ENCODE measurements around the gene PAAF1.

The PAAF1 gene

DNA sequence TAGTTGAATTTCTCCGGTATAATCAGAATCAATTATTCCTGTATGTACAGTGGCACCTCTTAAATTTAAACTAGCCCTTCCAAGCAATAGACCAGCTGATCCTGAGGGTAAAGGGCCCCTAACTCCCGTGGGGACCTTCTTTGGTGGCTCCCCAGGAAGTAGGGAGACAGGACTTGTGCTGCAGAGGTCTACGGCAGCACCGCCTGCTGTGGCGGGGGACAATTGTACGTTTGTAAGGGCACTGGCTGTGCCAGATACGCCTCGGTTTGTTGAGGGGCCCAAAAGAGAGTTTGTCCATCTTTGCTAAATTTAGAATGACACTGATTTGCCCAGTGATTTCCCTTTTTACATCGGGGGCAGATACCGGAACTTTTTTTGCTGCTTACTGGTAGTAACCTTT lies 68.1 kb downstream of the PAAF1 start:
- no peak for DNase-seq (ENCODE audit: low read depth)

DNA sequence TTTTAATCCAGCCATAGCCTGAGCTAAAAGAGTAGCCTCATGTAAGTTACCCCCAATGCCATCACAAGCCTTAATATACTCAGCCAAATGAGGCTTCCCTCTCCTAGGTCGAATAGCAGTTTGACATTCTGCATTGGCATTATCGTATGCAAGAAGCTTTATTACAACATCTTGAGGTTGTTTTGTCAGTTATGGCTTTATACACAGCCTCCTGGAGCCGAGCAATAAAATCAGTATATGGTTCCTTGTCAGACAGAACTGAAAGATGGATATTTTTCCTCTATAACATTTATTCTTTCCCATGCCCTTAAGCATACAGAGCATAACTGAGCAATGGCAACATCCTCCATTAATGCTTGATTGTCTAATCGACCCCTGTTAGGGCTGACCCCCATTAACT lies 68.6 kb downstream of the PAAF1 start:
- DNase-seq (ENCODE audit: low read depth), result no peak

DNA sequence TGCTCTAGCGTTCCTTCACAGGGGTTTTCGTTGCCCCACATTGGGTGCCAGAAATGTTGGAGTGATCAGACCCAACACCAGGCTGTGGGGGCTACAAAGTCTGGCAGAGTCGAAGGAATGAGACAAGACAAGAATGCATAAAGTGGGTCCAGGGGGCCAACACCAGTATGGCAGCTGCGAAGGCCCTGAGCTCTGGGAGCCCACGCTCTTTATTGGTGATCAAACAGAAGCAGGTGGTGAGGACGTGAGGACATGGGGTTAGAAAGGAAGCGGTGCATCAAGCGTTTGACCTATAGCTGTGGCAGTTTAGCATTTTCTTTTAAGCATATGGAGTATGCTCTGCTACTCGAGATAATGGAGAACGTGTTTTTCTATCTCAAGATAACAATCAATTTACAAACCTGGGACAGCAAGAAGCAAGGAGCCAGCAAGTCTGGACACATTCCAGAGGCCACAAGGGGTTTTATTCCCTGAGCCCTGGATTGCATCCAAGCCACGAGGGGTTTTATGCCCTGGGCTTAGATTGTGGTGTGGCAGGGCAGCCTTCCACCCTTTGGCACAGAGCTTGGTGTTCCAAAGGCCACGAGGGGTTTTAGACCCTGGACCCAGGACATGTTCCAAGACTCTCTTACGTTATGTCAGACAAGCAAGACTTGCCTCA lies 70.1 kb downstream of the PAAF1 start:
- DNase-seq (ENCODE audit: low read depth), result no peak

GRCh38 chr11:73949246-73949645 lies 72.4 kb downstream of the PAAF1 start:
- no peak for DNase-seq (ENCODE audit: low read depth)

DNA sequence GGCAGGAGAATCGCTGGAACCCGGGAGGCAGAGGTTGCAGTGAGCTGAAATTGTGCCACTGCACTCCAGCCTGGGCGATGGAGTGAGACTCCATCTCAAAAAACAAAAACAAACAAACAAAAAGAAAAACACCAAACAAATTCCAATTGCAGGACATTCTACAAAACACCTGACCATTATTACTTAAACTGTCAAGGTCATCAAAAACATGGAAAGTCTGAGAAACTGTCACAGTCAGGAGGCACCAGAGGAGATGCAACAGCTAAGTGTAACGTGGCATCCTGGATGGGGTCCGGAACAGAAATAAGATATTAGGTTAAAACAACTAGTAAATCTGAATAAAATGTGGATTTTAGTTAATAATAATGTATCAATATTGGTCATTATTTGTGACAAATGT lies 73.1 kb downstream of the PAAF1 start:
- DNase-seq (ENCODE audit: low read depth), result no peak

DNA sequence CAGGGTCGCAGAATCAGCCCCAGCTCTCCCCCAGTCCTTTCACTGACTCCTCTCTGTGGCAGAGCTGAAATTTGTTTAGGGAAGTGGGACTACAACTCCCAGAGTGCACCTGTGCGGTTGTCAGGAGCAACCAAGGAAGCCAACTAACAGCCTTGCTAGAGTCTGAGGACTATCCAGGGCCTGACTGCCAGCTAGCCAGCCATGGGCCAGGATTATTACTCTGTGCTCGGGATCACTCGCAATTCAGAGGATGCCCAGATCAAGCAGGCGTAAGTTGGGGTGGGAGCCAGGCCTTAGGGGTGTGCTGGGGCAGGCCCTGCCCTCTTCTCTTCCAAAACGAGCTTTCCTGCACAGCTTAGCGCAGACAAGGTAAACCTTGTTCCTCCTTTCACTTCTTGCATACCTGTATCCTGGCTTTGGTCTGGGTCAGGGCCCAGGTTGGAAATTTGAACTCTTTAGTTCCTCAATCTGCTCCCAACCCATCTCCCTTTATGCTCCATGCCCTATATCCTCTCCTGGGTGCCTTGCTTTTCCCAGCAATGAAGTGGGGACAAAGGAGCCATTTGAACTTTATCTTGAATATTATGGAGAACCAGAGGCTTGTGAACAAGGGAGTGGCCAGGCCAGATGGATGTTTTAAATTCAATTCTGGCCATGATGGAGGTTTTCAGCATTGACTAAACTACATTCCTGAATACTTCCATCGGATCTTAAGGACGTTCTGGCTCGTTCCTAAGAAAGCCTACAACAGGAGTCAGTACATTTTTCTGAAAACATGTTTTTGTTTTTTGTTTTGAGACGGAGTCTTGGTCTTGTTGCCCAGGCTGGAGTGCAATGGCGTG lies 74.3 kb downstream of the PAAF1 start, which contains the start of gene DNAJB13:
TSS of gene DNAJB13 (plus strand) at position 158 of the 842 bp plus-strand sequence. CDS start at position 202, 44 bp downstream.
- DNase-seq (ENCODE audit: low read depth), result peak; percentile 68

DNA sequence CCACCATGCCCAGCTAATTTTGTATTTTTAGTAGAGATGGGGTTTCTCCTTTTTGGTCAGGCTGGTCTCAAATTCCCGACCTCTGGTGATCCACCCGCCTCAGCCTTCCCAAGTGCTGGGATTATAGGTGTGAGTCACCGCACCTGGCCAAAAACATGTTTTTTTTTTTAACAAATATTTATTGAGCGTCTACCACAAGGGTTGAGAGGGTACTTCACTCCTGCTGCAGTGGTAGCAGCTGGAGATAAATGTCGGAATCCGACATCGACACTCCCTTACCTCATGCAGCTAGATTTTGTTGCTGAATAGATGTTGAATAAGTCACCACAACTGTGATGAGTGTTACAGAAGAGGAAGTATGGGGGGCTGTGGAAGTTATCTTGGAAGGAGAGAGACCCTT lies 75.0 kb downstream of the PAAF1 start:
- DNase-seq (ENCODE audit: low read depth), result no peak

DNA sequence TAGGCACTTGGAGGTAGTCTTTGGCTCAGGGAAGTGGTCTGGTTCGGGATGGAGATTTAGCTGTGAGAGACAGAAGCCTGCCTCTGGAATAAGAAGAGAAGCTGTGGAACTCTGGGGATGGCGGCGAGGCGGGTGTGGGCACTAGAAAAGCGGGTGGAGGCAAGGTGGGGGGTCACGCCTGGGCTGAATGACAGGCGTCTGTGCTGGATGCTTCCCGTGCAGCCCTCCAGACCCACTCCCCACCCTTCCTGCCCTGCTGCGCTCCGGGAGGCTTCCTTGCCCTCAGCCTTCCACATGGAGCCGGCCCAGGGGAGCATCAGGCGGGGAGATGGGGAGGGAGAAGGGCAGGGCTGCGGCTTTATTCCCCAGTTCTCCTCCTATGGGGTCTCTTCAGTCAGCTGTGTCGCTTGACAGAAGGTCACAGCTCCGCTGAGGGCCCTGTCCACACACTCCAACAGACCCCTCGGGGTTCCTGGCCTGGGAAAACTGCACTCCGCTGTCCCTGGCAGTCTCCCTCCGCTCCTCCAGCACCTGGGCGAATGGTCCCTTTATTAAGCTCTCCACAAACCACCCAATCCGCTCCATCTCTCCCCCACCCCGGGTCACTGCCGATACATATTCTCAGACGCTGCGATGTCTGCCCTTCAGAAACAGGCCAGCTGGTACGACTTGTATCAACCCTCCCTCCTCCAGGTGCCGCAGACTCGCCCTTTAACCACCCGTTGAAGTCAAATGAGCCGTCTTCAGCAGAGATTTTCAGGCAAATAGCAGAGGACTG lies 80.3 kb downstream of the PAAF1 start:
- no peak for DNase-seq (ENCODE audit: low read depth)

DNA sequence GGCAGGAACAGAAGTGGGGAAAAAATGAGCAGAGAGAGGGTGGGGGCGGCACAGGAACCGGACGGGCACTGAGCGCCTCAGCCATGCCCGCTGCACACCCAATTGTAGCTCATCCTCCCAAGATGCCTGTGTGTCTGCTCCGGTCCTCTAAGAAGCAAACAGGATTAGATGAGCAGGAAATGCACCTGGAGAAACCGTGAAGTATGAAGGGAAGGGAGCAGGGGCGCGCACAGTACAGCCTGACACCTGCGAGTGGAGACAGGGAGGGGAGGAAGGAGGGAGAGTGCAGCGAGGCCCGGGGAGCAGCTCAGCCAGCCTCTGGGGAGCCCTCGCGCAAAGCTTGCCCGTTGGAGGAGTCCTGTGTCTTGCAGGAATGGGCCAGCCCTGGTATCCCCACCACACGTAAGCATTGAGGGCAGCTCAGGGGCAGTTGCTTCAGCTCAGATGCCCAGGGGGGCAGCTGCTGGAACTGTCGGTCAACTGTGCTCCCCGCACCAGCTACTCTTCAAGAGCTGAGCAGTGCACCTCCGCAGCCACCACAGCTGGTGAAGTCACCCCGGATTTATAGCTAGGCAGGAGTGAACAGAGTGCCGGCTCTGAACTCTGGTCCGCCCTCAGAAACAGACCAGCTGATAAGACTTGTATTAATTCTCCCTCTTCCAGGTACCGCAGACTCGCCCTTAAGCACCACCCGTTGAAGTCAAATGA lies 81.0 kb downstream of the PAAF1 start:
- DNase-seq (ENCODE audit: low read depth), result no peak

GRCh38 chr11:73958521-73959141 lies 81.8 kb downstream of the PAAF1 start:
- no peak for DNase-seq (ENCODE audit: low read depth)

DNA sequence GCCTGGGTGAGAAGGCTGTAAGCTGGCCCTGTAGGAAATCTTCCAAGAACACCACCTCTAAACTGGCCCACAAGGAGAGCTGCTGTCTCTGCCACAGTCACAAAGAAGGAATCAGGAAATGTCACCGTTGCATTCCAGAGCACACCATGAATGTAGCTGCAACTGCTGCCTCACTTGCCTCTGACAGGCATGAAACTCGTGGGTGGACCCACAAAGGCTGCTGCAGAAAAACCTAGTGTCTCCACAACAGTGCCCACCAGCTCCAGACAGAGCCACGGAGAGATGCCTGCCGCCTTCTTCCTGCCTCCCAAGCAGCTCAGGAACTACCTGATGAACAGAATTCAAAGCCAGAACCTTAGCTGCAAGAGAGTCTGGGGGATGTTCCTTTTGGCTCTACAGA lies 84.5 kb downstream of the PAAF1 start:
- peak; percentile 77 for DNase-seq (ENCODE audit: low read depth)

DNA sequence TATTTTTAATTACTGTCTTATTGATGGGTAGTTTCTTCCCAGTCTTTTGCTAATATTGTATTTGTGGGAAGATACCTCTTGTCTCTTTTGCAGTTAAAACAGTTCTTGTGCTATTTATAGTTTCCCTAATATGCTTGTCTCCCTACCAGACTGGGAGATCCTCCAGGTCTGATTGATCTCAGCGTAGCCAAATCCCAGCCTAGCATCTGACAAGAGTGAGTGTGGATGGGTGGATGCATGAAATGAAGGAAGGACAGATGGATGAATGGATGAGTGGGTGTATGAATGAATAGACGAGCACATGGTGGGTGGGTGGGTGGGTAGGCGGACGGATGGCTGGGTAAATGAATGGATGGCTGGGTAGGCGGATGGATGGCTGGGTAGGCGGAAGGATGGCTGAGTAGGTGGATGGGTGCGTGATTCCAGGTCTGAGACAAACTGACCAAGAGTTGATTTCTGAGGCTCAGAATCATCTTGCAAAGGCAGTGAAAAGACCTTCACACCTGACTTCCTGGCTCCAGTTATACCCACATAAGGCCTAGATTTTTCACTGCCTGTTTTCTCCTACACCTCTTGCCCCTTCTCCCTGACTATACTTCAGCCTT lies 85.4 kb downstream of the PAAF1 start:
- no peak for DNase-seq (ENCODE audit: low read depth)

GRCh38 chr11:73963861-73964260 lies 87.1 kb downstream of the PAAF1 start:
- no peak for DNase-seq (ENCODE audit: low read depth)

- DNase-seq (ENCODE audit: low read depth), result peak; percentile 54
These were observed 88.4 kb downstream of the PAAF1 start for GRCh38 chr11:73965076-73965763.

DNA sequence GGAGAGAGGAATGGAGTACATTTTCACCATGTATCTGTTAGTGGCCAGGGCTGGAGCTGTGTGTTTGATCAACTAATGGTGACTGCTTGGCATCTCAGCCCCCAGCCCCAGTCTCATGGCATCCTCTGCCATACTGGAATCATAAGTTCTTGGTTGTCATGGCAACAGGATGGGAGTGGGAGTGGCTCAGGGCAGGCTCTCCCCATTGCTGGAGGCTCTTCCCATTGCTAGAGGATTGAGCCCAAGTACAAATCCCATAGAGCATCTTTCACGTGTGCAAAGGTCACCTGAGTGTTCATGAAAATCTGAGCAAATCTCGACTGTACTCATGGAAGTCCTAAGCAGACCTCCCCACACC lies 88.9 kb downstream of the PAAF1 start:
- no peak for DNase-seq (ENCODE audit: low read depth)

DNA sequence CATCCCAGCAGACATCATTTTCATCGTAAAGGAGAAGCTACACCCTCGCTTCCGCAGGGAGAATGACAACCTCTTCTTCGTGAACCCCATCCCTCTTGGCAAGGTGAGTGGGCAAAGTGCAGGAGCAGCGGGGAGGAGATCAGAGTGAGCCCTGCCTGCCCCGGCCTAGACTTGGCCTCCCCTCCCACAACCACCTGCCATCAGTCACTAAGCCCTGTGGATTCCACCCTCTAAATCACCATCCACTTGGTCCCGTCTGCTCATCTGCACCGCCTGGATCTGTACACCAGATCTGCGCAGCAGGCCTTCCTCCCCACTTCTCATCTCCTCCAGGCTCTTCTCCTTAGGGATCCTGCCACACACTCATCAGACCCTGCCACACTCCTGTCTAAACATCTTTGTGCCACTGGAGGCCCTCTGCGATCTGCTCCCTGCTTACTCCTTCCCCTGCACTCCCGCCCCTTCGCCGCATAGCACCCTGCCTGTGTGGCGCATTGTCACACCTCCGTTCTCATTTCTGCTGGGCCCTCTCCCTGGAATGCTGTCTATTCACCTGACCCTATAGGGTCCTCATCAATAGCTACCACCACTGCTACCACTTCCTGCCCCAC lies 91.7 kb downstream of the PAAF1 start:
- DNase-seq (ENCODE audit: low read depth), result no peak

- no peak for DNase-seq (ENCODE audit: low read depth)
These were observed 92.3 kb downstream of the PAAF1 start for GRCh38 chr11:73969091-73969490.

- no peak for DNase-seq (ENCODE audit: low read depth)
These were observed 93.4 kb downstream of the PAAF1 start for GRCh38 chr11:73969991-73970800.

- no peak for DNase-seq (ENCODE audit: low read depth)
These were observed 94.4 kb downstream of the PAAF1 start for GRCh38 chr11:73971175-73971719.

Measured in EH (cell line).